ENCODE results near the gene PLEKHM1.

Gene PLEKHM1

GRCh38 chr17:45425125-45425983 lies 65.2 kb downstream of the PLEKHM1 start:
- DNase-seq: no peak

- DNase-seq: no peak
These were observed 65.8 kb downstream of the PLEKHM1 start for GRCh38 chr17:45424769-45425124.

- no peak for DNase-seq
These were observed 66.6 kb downstream of the PLEKHM1 start for GRCh38 chr17:45423975-45424335.

- DNase-seq: no peak
These were observed 67.1 kb downstream of the PLEKHM1 start for GRCh38 chr17:45423304-45423974.

GRCh38 chr17:45414990-45415881 lies 75.3 kb downstream of the PLEKHM1 start:
- DNase-seq: no peak

GRCh38 chr17:45413498-45413923 lies 77.0 kb downstream of the PLEKHM1 start:
- DNase-seq: no peak

GRCh38 chr17:45411348-45412105 lies 79.0 kb downstream of the PLEKHM1 start:
- no peak for DNase-seq

GRCh38 chr17:45410144-45411091 lies 80.1 kb downstream of the PLEKHM1 start:
- no peak for DNase-seq

- DNase-seq: no peak
These were observed 80.9 kb downstream of the PLEKHM1 start for GRCh38 chr17:45409659-45410076.

- no peak for DNase-seq
These were observed 81.7 kb downstream of the PLEKHM1 start for GRCh38 chr17:45408611-45409421.

GRCh38 chr17:45406107-45406506 lies 84.4 kb downstream of the PLEKHM1 start:
- DNase-seq: no peak

- DNase-seq: no peak
These were observed 85.1 kb downstream of the PLEKHM1 start for GRCh38 chr17:45405250-45406086.

- no peak for DNase-seq
These were observed 85.7 kb downstream of the PLEKHM1 start for GRCh38 chr17:45404870-45405249.

- DNase-seq: no peak
These were observed 86.5 kb downstream of the PLEKHM1 start for GRCh38 chr17:45403906-45404490.

- DNase-seq: no peak
These were observed 87.6 kb downstream of the PLEKHM1 start for GRCh38 chr17:45402916-45403315.

GRCh38 chr17:45398800-45399199 lies 91.7 kb downstream of the PLEKHM1 start:
- DNase-seq: no peak

GRCh38 chr17:45397796-45398195 lies 92.7 kb downstream of the PLEKHM1 start:
- no peak for DNase-seq

- DNase-seq: no peak
These were observed 93.9 kb downstream of the PLEKHM1 start for GRCh38 chr17:45396496-45397205.

Measured in GOT3 (cell line).